NCI-H1105 (cell line): ENCODE results near the gene LY6G5B.

Experiments
- DNase-seq: peaks from one replicate; lab custom pipeline; 2025; lab: John Stamatoyannopoulos, UW

Gene LY6G5B

DNA sequence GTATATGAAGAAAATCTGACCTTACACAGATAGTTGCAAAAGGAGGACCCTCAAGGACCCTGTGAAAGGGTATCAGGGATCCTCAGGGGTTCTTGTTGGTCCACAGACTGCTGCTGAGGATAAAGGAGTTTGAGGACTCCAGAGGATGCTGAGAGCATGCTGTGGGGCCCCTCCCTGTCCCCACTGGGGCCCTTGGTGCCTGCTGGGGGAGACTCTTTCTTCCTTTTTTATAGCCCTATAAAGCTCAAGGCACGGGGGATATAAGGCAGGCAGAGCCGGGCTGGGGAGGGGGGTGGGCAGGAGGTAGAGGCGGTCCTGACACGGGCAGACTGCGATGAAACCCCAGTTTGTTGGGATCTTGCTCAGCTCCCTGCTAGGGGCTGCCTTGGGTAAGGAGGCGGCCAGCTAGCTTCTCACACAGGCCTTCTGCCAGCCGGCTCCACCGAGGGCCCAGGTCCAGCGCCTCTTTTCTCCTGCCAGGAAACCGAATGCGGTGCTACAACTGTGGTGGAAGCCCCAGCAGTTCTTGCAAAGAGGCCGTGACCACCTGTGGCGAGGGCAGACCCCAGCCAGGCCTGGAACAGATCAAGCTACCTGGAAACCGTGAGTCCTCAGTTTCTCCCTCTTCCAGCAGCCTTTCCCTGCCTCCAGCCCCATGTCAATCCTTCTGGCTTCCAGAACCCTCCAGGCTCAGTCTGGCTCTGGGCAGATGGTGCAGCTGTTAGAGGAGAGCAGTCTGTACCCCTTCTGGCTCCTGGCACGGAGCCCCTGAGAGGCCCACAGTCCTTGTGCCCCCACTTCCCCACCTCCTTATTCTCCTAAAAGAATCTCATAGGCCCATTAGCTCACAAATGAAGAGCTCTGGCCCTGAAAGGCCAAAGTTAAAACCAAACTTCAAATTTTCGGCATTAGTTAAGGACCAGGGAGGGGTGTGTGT lies 45.5 kb downstream of the LY6G5B start, which contains the start of gene LY6G6D:
Gene LY6G6D (plus strand): TSS at position 327 of the 937 bp plus-strand sequence. CDS start 8 bp downstream, at position 335.
- DNase-seq, result no peak

DNA sequence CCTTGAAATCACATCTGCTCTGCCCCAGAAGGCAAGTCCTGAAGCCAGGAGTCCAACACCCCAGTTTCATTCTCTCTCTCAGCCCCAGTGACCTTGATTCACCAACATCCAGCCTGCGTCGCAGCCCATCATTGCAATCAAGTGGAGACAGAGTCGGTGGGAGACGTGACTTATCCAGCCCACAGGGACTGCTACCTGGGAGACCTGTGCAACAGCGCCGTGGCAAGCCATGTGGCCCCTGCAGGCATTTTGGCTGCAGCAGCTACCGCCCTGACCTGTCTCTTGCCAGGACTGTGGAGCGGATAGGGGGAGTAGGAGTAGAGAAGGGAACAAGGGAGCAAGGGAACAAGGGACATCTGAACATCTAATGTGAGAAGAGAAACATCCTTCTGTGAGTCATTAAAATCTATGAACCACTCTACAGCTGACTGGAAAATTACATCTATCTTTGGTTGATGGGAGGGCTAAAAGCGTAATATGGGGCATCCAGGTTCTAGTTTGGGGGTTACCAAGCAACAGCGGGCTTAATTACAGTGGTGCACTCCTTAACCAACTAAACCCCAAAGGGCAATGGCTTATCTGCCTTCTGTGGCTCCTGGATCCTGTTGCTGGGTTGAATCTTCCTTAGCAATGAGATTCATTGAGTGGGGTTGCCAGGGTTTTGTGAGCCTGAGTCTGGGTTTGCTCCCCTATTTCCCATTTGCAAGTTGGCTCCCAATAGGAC lies 47.9 kb downstream of the LY6G5B start:
- DNase-seq, result no peak

DNA sequence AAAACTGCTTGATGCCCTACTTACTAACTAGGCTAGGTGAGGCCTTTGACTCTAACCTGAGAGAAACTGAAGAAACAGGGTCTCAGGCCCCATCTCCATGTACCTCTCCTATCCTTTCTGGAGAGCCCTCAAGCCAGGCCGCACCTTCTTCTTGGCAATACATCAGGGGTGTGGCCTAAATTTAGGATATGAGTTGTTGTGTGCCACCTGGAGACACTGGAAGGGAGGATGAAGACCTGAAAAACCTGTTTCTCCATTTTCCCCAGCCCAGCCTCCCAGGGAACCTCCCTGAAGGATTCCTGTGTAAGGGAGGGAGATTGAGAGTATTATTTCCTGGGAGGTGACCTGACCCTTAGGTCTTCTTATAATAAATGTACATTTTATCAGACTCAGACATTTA lies 48.5 kb downstream of the LY6G5B start:
- DNase-seq, result peak; percentile 19

DNA sequence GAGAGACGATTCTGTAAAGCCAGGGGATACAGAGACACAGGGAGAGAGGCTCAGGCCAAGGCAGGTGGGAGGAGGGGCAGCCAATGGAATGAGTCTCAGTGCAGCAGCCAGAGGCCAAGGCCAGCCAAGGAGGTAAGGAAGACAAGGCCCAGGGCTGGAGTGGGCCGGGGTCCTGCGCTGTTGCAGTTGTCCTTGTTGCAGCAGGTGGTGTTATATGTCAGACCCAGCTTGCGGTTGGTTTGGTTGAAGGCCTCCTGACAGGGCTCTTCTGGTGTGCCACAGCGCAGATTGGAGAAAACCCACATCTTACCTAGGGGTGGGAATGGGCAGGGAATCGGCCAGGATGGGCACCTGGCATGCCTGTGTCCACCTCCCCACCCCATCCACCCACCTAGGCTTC lies 49.2 kb downstream of the LY6G5B start:
- DNase-seq, result no peak

DNA sequence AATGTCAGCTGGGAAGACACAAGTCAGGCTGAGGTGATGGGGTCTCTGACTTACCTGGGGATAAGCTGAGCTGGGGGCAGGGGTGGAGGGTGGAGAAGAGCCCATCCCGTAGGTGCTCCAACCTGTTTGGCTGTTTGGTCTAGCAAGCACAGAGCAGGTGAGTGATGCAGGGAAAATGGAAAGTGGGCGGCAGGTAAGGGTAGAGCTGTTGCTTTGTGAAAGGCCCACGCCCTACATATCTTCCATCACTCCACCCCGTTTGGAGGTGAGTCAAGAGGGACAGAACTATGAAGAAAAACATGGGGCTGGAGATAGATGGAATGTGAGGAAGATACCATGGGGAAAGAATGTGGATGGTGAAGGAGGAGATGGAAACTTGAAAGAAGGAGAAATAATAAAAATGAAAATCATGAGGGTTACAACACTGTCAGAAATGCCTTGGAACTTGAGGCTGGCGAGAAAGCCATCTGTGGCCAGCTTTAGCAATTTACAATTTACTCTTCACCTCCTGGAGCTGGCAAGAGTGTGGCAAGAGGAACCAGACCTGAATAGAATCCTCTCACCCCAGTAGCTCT lies 50.5 kb downstream of the LY6G5B start:
- no peak for DNase-seq

DNA sequence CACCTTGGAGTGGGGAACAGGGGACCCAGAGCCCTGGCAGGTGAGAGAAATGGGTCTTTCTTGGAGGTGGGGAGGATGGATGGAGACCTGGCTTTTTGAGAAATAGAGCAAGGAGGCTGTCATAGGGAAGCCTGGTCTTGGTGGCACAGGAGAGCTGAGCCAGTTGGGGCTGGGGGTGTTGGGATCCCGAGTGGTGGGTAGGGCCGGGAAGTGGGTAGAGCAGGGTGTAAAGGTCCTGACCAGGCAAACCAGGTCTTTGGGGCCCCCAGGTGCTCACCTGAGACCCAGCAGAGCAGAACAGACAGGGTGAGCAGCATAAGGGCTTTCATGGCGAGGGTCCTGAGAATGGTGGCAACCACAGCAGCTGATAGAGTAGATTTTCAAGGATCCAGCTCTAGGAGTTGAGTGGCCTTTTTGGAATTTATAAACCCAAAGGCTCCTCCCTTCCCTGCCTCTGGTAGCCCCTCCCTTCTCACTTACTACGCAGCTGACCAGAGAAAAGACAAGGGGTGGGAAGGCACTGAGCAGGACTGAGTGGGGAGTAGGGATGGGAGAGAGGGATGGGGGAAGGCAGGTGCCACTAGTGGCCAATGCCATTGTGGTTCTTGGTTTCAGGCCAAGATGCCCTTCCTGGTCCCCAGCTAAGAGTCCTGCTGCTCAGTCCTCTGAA lies 51.7 kb downstream of the LY6G5B start, which contains the start of gene LY6G6C:
Gene LY6G6C (minus strand): TSS at position 396 of the 670 bp plus-strand sequence. CDS start 67 bp downstream, at position 329.
- no peak for DNase-seq

DNA sequence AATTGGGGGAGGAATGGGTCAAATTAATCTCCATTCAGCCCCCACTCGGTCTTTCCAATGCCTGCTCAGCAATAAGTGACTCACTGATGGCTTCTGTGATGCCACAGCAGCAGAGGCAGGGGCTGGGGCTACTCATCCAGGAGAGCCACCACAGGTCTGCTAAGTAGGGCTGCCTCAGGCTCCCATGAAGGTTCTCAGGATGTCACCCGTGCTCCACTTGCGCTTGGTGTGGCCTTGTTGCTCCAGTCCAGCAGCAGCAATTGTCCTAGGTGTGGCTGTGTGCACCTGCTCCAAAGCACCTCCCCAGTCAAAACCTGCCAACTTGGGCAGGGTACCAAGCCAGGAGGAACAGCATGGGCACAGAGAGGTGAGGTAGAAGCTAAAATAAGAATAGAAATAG lies 52.4 kb downstream of the LY6G5B start:
- no peak for DNase-seq
